Measurements from ENCODE around the gene RGP1.

Gene RGP1

GRCh38 chr9:35716230-35716629 lies 32.9 kb upstream of the RGP1 start:
- TF ChIP-seq EZH2phosphoT487 (IDR thresholded peaks at IDR 0.05; ENCODE audit: borderline replicate concordance, low read length) (no peak), CTCF (IDR thresholded peaks at IDR 0.05; ENCODE audit: low read depth, low read length, poor library complexity, severe bottlenecking) (no peak)
- H3K4me2 ChIP-seq (ENCODE audit: low read length): no peak overlapping the region
- no peaks in the 10 kb centered on the region for H4K20me1 ChIP-seq (ENCODE audit: control insufficient read depth, insufficient read depth, low read depth, low read length)
- no peaks in the 10 kb centered on the region for H3K9me2 ChIP-seq (replicated peaks; ENCODE audit: control insufficient read depth, low read length)
- no peaks in the 10 kb centered on the region for H3K4me1 ChIP-seq (ENCODE audit: control insufficient read depth, low read length)
- no peaks in the 10 kb centered on the region for H3F3A ChIP-seq (ENCODE audit: control insufficient read depth, insufficient read depth)
- no peaks in the 10 kb centered on the region for H3K27me3 ChIP-seq (ENCODE audit: control insufficient read depth, low read length)
- H3K79me2 ChIP-seq (ENCODE audit: control insufficient read depth, low read length): no peaks in the 10 kb centered on the region
- no peak overlapping the region for H3K4me3 ChIP-seq (ENCODE audit: low read length)
- H3K27ac ChIP-seq (ENCODE audit: low read depth, low read length): no peak overlapping the region
- H3K36me3 ChIP-seq (ENCODE audit: control insufficient read depth, low read length): peaks cover 95% of the 10 kb centered on the region
- H3K9me3 ChIP-seq (ENCODE audit: control insufficient read depth, insufficient read depth, low read length): no peaks in the 10 kb centered on the region

GRCh38 chr9:35717132-35717870 lies 31.8 kb upstream of the RGP1 start:
- Histone ChIP-seq H3F3A (ENCODE audit: control insufficient read depth, insufficient read depth) (no peaks in the 10 kb centered on the region), H3K27me3 (ENCODE audit: control insufficient read depth, low read length) (no peaks in the 10 kb centered on the region), H3K4me3 (ENCODE audit: low read length) (no peak overlapping the region), H3K36me3 (ENCODE audit: control insufficient read depth, low read length) (peaks cover 96% of the 10 kb centered on the region), H4K20me1 (ENCODE audit: control insufficient read depth, insufficient read depth, low read depth, low read length) (no peaks in the 10 kb centered on the region), H3K27ac (ENCODE audit: low read depth, low read length) (no peak overlapping the region), H3K9me3 (ENCODE audit: control insufficient read depth, insufficient read depth, low read length) (no peaks in the 10 kb centered on the region), H3K4me1 (ENCODE audit: control insufficient read depth, low read length) (no peaks in the 10 kb centered on the region), H3K4me2 (ENCODE audit: low read length) (no peak overlapping the region), H3K79me2 (ENCODE audit: control insufficient read depth, low read length) (no peaks in the 10 kb centered on the region), H3K9me2 (replicated peaks; ENCODE audit: control insufficient read depth, low read length) (no peaks in the 10 kb centered on the region)
- TF ChIP-seq EZH2phosphoT487 (IDR thresholded peaks at IDR 0.05; ENCODE audit: borderline replicate concordance, low read length): no peak
- TF ChIP-seq CTCF (IDR thresholded peaks at IDR 0.05; ENCODE audit: low read depth, low read length, poor library complexity, severe bottlenecking): no peak

- Histone ChIP-seq H3F3A (ENCODE audit: control insufficient read depth, insufficient read depth) (no peaks in the 10 kb centered on the region), H3K4me3 (ENCODE audit: low read length) (no peak overlapping the region), H3K79me2 (ENCODE audit: control insufficient read depth, low read length) (no peaks in the 10 kb centered on the region), H3K4me2 (ENCODE audit: low read length) (no peak overlapping the region), H3K27ac (ENCODE audit: low read depth, low read length) (no peak overlapping the region), H3K9me3 (ENCODE audit: control insufficient read depth, insufficient read depth, low read length) (no peaks in the 10 kb centered on the region), H3K36me3 (ENCODE audit: control insufficient read depth, low read length) (peaks cover 96% of the 10 kb centered on the region), H4K20me1 (ENCODE audit: control insufficient read depth, insufficient read depth, low read depth, low read length) (no peaks in the 10 kb centered on the region), H3K9me2 (replicated peaks; ENCODE audit: control insufficient read depth, low read length) (no peaks in the 10 kb centered on the region), H3K27me3 (ENCODE audit: control insufficient read depth, low read length) (no peaks in the 10 kb centered on the region), H3K4me1 (ENCODE audit: control insufficient read depth, low read length) (no peaks in the 10 kb centered on the region)
- TF ChIP-seq EZH2phosphoT487 (IDR thresholded peaks at IDR 0.05; ENCODE audit: borderline replicate concordance, low read length): no peak
- no peak for TF ChIP-seq CTCF (IDR thresholded peaks at IDR 0.05; ENCODE audit: low read depth, low read length, poor library complexity, severe bottlenecking)
These were observed 30.2 kb upstream of the RGP1 start for GRCh38 chr9:35718721-35719511.

Data from DOHH2 (cell line).